Endothelial cell of umbilical vein (primary cell): ENCODE measurements around the gene ANAPC1. TPM values are rescaled to one million over a fixed set of nuclear protein-coding genes. Genes with fewer than 3 reads are reported as not detected.
A peak's percentile ranks its signal among the peaks of the same experiment; 100 is the strongest.
"Not testable (repeated sequence)": the region's sequence is repeated elsewhere in the genome, so short reads cannot be mapped to it uniquely, and the experiment has no call there.

Experiments used
- BruUV-seq: library from RNA; stranded (reverse); fragments of 400-500 nt; replicated peaks from 2 replicates; lab custom pipeline; 2021; lab: Mats Ljungman, UMichigan
- CTCF ChIA-PET: fragments of 300-600, 350-600 bp; sonication (Branson Sonifier 250); formaldehyde crosslinking; loops from one replicate; lab custom pipeline; 2021; ENCODE audit warnings: antibody characterized with exemption, inconsistent platforms; lab: Charles Lee
- POLR2A ChIA-PET: fragments of 300-600, 350-600 bp; sonication (Branson Sonifier 250); formaldehyde crosslinking; loops from one replicate; lab custom pipeline; 2021; ENCODE audit warnings: antibody characterized with exemption, inconsistent platforms; lab: Charles Lee
- DNase-seq: peaks from one replicate; pipeline ENCODE4 v3.0.0-alpha.2; 2011; ENCODE audit warnings: low read depth, low spot score
- FAIRE-seq: peaks from 2 replicates; lab custom pipeline; 2011; peaks lifted over from hg19 to GRCh38; lab: Jason Lieb, UNC
- H2AFZ ChIP-seq: 2 replicates; pipeline ENCODE4 v1.6.0; 2012; ENCODE audit warnings: low read depth, low read length, control low read depth, inconsistent platforms
- H3K27ac ChIP-seq: 2 replicates; pipeline ENCODE4 v1.5.1; 2011; ENCODE audit warnings: low read depth, mild to moderate bottlenecking, control low read depth, low read length, moderate library complexity; ENCODE audit not compliant: insufficient read depth
- H3K27me3 ChIP-seq, 2 experiments: 2 replicates each; pipeline versions ENCODE4 v1.6.0 to v1.6.1; 2011; ENCODE audit warnings: low read length in 2 of 2, mixed read lengths in 1 of 2; ENCODE audit not compliant: control insufficient read depth in 2 of 2, insufficient read depth in 2 of 2
- H3K36me3 ChIP-seq, 2 experiments: 2 replicates in 1 of 2; 3 replicates in 1 of 2; pipeline ENCODE4 v1.5.1; 2011; ENCODE audit warnings: low read length in 2 of 2, mild to moderate bottlenecking in 1 of 2, moderate library complexity in 1 of 2; ENCODE audit not compliant: control insufficient read depth in 2 of 2, insufficient read depth in 2 of 2; ENCODE audit errors: extremely low read depth in 1 of 2
- H3K4me1 ChIP-seq: 3 replicates; pipeline ENCODE4 v1.5.1; 2011; ENCODE audit warnings: mild to moderate bottlenecking, low read length; ENCODE audit not compliant: control insufficient read depth, insufficient read depth; ENCODE audit errors: extremely low read depth
- H3K4me2 ChIP-seq: 2 replicates; pipeline ENCODE4 v1.6.1; 2011; ENCODE audit warnings: low read length, control low read depth, mixed read lengths; ENCODE audit not compliant: insufficient read depth
- H3K4me3 ChIP-seq, 3 experiments: fragments of 200-600 bp in 1 of 3; sonication (generic), shearing (Covaris generic) in 1 of 3; replicated peaks in 1 of 3; 2 replicates each; pipeline ENCODE4 v1.5.1; 2011 to 2016; ENCODE audit warnings: control low read depth in 3 of 3, low read length in 3 of 3, mild to moderate bottlenecking in 2 of 3, inconsistent platforms in 1 of 3, low read depth in 1 of 3, moderate library complexity in 1 of 3; ENCODE audit not compliant: insufficient read depth in 1 of 3
- H3K79me2 ChIP-seq: 2 replicates; pipeline ENCODE4 v1.6.0; 2012; ENCODE audit warnings: low read length, inconsistent platforms; ENCODE audit not compliant: control insufficient read depth, insufficient read depth
- H3K9ac ChIP-seq: replicated peaks from 2 replicates; pipeline ENCODE3; 2011; ENCODE audit warnings: low read length, control low read depth; ENCODE audit not compliant: insufficient read depth; ENCODE audit errors: extremely low read depth
- H3K9me1 ChIP-seq: replicated peaks from 3 replicates; pipeline ENCODE4 v1.6.0; 2011; ENCODE audit warnings: mild to moderate bottlenecking, low read length; ENCODE audit not compliant: control insufficient read depth, insufficient read depth; ENCODE audit errors: extremely low read depth
- H3K9me3 ChIP-seq: replicated peaks from 2 replicates; pipeline ENCODE4 v1.5.1; 2012; ENCODE audit warnings: low read length, inconsistent platforms; ENCODE audit not compliant: control insufficient read depth, insufficient read depth
- H4K20me1 ChIP-seq: replicated peaks from 2 replicates; pipeline ENCODE3; 2011; ENCODE audit warnings: mild to moderate bottlenecking, low read length; ENCODE audit not compliant: control insufficient read depth, insufficient read depth; ENCODE audit errors: extremely low read depth
- dilution Hi-C: fragments of 300-500 bp; cut with MboI; formaldehyde crosslinking; loops from one replicate; pipeline ENCODE4 v1.15.0; 2019; ENCODE audit warnings: low sequenced_read_pairs; ENCODE audit not compliant: extremely low pct_ligation_motif_present
- intact Hi-C: fragments of 100-400 bp; cut with micrococcal nuclease; formaldehyde crosslinking; loops from one replicate; pipeline ENCODE4 v1.10.0; 2022
- polyA plus RNA-seq, 4 experiments: library from polyadenylated mRNA; depleted of rRNA in 3 of 4; stranded (reverse) in 3 of 4; unstranded in 1 of 4; fragments of >200 nt; gene quantifications; 2 replicates each; pipeline versions ENCODE4 v1.2.1 to v1.2.3, GENCODE V29; 2011 to 2012; ENCODE audit warnings: missing spikeins in 1 of 4
- total RNA-seq: library from RNA; stranded (reverse); gene quantifications from 2 replicates; pipeline ENCODE4 v1.2.3, GENCODE V29; 2021
- TF ChIP-seq, protein P1 (sequence below), 2 donors: IDR thresholded peaks; 1 replicate in 1 of 2; 2 replicates in 1 of 2; pipeline ENCODE4 v1.5.1; 2011; ENCODE audit warnings: low read length in 2 of 2, mild to moderate bottlenecking in 2 of 2, moderate library complexity in 2 of 2, control low read depth in 1 of 2, inconsistent platforms in 1 of 2, low read depth in 1 of 2; ENCODE audit not compliant: insufficient read depth in 1 of 2; ENCODE audit errors: extremely low read depth in 1 of 2

Gene ANAPC1
- total and polyA plus RNA-seq, 2 donors (not counting 3 experiments of a cell fraction or from before 2014, with no cell fraction given) = 21.9 to 61.5 TPM

DNA sequence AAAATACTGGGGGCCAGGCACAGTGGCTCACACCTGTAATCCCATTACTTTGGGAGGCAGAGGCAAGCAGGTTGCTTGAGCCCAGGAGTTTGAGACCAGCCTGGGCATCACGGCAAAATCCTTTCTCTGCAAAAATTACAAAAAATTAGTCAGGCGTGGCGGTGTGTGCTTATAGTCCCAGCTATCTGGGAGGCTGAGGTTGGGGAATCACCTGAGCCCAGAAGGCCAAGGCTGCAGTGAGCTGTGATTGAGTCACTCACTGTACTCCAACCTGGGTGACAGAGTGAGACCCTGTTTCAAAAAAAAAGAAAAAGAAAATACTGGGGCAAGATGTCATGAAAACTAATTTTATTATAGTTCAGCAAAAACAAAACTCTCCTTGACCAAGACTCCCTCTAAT is 24.0 kb downstream of the ANAPC1 start:
- BruUV-seq, H3K9me1 ChIP-seq, H3K4me1 ChIP-seq, FAIRE-seq, dilution Hi-C loops, H3K9me3 ChIP-seq, CTCF ChIA-PET, H3K36me3 ChIP-seq, POLR2A ChIA-PET, intact Hi-C loops, H3K4me2 ChIP-seq, DNase-seq, H2AFZ ChIP-seq, H3K9ac ChIP-seq, H3K79me2 ChIP-seq, H4K20me1 ChIP-seq, H3K4me3 ChIP-seq, H3K27ac ChIP-seq, H3K27me3 ChIP-seq: not testable (repeated sequence)

- intact Hi-C loops, H3K4me3 ChIP-seq, H3K4me2 ChIP-seq, H3K36me3 ChIP-seq, FAIRE-seq, dilution Hi-C loops, H3K79me2 ChIP-seq, H4K20me1 ChIP-seq, H2AFZ ChIP-seq, BruUV-seq, H3K9ac ChIP-seq, H3K9me3 ChIP-seq, H3K27ac ChIP-seq, H3K4me1 ChIP-seq, CTCF ChIA-PET, POLR2A ChIA-PET, H3K9me1 ChIP-seq, H3K27me3 ChIP-seq: not testable (repeated sequence)
- DNase-seq = peak; percentile 51
Measured at GRCh38 chr2:111852544-111852943, 31.4 kb downstream of the ANAPC1 start.

DNA sequence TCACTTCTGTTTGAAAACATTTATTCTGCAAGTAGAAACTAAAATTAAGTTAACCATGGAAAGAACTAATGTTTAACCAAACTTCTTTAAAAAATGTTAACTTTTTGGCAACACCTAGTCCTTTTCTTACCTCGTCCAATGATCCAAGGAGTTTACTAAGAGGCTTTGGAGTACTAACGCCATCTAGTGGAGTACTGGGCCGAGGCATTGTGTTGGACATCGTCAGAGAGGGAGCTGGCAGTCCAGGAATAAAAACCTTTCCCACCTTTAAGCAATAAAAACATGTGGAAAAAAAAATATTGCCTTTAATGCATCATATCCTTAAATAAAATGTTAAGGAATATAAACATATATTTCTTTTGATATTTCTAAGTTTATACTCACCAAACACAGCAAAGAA is 33.3 kb downstream of the ANAPC1 start:
- H2AFZ ChIP-seq, H3K79me2 ChIP-seq, BruUV-seq, H3K4me3 ChIP-seq, H3K27me3 ChIP-seq, FAIRE-seq, H3K9me1 ChIP-seq, H3K9ac ChIP-seq, dilution Hi-C loops, H3K9me3 ChIP-seq, H3K4me2 ChIP-seq, H3K36me3 ChIP-seq, DNase-seq, H4K20me1 ChIP-seq, intact Hi-C loops, POLR2A ChIA-PET, H3K4me1 ChIP-seq, CTCF ChIA-PET, H3K27ac ChIP-seq: not testable (repeated sequence)
- TF ChIP-seq, protein P1, sequence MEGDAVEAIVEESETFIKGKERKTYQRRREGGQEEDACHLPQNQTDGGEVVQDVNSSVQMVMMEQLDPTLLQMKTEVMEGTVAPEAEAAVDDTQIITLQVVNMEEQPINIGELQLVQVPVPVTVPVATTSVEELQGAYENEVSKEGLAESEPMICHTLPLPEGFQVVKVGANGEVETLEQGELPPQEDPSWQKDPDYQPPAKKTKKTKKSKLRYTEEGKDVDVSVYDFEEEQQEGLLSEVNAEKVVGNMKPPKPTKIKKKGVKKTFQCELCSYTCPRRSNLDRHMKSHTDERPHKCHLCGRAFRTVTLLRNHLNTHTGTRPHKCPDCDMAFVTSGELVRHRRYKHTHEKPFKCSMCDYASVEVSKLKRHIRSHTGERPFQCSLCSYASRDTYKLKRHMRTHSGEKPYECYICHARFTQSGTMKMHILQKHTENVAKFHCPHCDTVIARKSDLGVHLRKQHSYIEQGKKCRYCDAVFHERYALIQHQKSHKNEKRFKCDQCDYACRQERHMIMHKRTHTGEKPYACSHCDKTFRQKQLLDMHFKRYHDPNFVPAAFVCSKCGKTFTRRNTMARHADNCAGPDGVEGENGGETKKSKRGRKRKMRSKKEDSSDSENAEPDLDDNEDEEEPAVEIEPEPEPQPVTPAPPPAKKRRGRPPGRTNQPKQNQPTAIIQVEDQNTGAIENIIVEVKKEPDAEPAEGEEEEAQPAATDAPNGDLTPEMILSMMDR (IDR thresholded peaks at IDR 0.05; ENCODE audit: extremely low read depth in 1 of 2, insufficient read depth in 1 of 2, low read depth in 1 of 2, low read length in 2 of 2) = peak; percentile 9 to 36
